VCaP (cell line): ENCODE data around the gene CALN1.

ENCODE experiments used
- H3K27ac ChIP-seq: fragments of 450-650 bp; 2 replicates; pipeline ENCODE4 v1.5.1; 2017
- CTCF ChIP-seq: fragments of 450-650 bp; conservative IDR thresholded peaks from 2 replicates; pipeline ENCODE4 v1.5.1; 2017; ENCODE audit warnings: mild to moderate bottlenecking, moderate library complexity

Gene CALN1

DNA sequence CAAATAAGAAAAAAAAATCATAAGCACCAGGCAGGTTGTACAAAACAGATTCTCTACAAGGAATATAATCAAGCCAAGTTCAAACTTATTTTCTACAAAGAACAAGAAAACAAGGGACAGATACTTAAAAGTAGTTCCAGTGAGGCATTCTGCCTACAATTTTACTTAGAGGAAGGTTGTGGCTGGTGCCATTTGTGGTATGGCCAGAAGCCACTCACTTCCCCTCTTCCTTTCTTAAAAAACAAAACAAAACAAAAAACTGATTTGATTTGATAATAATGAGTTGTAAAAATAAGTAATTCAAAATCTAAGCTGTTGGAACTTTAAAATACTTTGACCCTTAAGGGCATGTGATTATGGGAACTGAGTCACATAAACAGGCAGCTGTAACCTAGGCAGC, 420.6 kb downstream of the CALN1 start:
- no peak for TF ChIP-seq CTCF
- no peak overlapping the region for H3K27ac ChIP-seq

GRCh38 chr7:71990138-71990462, 422.0 kb downstream of the CALN1 start:
- no peak overlapping the region for H3K27ac ChIP-seq
- TF ChIP-seq CTCF = no peak

- no peak for TF ChIP-seq CTCF
- H3K27ac ChIP-seq = no peak overlapping the region
Measured at GRCh38 chr7:71988201-71988600, 423.9 kb downstream of the CALN1 start.

DNA sequence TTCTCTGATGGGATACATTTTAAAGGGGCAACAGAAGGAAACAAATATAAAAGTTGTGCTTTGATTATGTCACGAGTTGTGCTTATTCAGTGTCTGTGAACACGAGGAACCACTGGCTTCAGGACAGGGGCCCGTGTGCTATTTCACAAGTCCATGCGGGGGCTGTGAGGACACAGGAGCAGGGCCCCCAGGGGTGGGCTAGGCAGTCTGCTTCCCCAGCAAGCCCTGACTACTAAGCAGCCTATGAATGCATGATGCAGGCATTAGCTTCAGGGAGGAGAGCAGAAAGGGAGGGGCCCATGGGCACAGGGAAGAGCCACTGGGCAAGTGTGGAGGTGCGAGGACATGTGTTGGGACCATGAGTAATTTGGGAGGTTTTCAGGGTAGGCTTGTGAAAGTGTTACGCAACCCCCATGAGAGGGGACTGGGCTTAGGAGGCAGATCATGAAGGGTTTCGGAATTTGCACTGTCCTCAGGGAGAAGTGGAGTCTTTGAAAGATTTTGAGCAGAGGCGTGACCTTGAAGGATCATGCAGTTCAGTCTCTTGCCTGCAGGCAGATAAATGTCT, 424.9 kb downstream of the CALN1 start:
- no peak overlapping the region for H3K27ac ChIP-seq
- TF ChIP-seq CTCF = no peak

GRCh38 chr7:71984348-71984747, 427.8 kb downstream of the CALN1 start:
- TF ChIP-seq CTCF = no peak
- H3K27ac ChIP-seq = no peak overlapping the region

DNA sequence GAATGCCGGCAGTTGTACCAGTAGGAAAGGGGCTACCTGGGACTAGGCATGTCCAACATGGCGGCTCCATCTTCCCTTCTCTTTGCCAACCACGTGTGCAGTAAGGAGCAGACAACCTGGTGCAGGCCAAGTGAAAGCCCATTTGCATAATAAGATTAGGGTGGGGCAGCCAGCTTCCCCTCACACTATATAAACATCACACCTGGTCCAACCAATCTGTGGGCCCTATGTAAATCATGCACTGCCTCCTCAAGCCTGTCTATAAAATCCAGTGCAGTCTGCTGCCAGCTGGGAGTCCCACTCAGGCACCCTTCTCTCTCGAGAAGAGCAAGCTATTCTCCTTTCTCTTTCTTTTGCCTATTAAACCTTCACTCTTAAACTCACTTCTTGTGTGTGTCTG, 429.3 kb downstream of the CALN1 start:
- TF ChIP-seq CTCF = no peak
- H3K27ac ChIP-seq = no peak overlapping the region

DNA sequence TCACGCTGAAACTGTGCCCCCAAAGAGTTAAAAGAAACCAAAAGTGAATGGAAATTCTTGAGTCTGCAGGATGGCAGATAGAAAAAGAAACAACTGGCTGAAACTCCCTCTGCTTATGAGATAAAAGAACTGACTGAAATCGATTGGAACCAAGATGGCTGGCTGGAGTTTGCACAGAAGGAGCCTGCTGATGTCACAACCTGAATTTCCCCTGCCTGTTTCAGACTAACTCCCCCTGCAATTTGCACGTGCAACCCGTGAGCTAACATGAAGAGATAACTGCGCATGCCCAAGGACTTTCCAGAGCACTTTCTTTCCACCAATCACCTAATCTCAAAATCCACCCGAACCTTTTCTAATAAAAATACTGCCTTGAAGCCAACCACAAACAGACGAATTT, 435.5 kb downstream of the CALN1 start:
- no peak for TF ChIP-seq CTCF
- no peak overlapping the region for H3K27ac ChIP-seq

GRCh38 chr7:71974611-71975010, 437.5 kb downstream of the CALN1 start:
- TF ChIP-seq CTCF = no peak

More at GRCh38 chr7:71974611-71975010, 437.5 kb downstream of the CALN1 start:
- H3K27ac ChIP-seq = no peak overlapping the region
